Measurements from ENCODE around the gene TIAM1. TPM values are rescaled to one million over a fixed set of nuclear protein-coding genes. Genes with fewer than 3 reads are reported as not detected.

TIAM1 gene
- total RNA-seq, 1 donor from 2014 or later, result 94.2 TPM

GRCh38 chr21:31203431-31204054 is 140.5 kb downstream of the TIAM1 start:
- DNase-seq (ENCODE audit: low spot score), result no peak

DNA sequence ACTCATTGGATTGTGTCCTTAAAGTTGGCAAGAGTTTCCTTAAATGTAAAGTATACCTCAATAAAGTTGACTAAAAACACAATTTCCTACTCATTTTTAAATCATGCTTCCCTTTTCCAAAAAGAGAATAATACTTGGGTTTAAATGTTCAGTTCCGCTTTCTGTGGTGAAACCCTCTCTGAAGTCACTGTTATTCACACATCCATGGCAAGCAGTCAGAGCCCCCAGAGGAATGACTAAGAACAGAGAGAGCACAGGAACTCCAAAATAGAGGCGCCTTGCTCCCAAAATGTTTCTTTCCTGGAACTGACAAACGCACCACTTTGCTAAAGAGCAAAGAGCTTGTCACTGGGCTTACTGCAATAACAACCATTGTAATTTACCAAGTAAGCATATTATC is 142.5 kb downstream of the TIAM1 start:
- no peak for DNase-seq (ENCODE audit: low spot score)

GRCh38 chr21:31201144-31201543 is 142.9 kb downstream of the TIAM1 start:
- no peak for DNase-seq (ENCODE audit: low spot score)

DNA sequence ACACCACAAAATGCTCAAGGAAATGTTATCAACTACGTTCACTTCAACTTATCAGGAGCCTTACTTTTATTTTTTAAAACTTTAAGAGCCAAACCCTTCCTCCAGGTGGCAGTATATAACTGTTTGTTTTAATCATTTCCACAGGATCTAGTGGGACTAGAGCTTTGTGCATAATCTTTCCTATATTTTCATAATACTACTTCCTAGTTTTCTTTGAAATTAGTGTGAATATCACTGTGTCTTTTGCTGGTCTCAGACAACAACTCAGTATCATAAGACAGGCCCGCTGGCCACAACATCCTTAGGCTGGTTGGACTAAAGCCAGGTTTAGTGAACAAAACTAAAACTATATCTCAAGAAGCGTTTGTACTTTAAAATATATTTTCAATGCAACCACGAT is 145.5 kb downstream of the TIAM1 start:
- DNase-seq (ENCODE audit: low spot score), result no peak

- DNase-seq (ENCODE audit: low spot score), result no peak
Observed at GRCh38 chr21:31196724-31197123, 147.3 kb downstream of the TIAM1 start.

DNA sequence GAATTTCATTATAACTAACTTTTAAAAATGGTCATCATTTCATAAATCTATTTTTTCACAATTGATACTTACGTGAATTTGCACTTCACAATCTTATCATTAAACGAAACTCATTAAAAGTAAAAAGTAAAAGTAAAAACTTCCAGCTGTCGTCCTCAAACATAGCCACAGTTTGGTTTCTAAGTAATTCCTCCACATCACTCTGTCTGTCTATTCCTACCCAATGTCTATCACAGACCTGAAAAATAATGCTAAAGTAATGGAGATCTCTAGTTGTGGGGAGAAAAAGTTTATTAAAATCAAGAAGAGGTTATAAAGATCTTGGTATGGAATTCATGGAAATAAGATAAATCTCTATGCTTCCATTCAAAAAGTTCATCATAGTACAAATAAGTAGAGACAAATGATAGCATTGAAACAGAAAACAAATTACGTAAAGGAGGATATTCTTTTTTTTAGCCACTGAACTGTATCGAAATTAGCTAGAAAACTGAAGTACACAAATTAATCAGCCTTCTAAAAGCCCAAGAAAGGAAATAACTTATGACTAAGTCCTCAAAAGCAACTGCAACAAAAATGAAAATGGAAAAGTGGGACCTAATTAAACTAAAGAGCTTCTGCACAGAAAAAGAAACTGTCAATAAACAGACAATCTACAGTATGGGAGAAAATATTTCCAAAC is 148.6 kb downstream of the TIAM1 start:
- DNase-seq (ENCODE audit: low spot score), result no peak

GRCh38 chr21:31194510-31195293 is 149.4 kb downstream of the TIAM1 start:
- no peak for DNase-seq (ENCODE audit: low spot score)

DNA sequence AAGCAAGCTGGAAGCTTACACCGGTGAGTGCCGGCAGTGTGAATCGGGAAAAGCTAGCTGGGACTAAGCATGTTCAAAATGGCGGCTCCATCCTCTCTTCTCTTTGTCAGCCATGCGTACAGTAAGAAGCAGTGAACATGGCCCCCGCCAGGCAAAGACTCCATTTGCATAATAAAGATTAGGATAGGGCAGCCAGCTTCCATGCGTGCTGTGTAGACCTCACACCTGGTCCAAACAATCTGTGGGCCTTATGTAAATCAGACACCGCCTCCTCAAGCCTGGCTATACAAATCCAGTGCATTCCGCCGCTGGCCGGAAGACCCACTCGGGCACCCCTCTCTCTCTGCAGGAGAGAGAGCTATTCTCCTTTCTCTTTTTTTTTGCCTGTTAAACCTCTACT is 150.3 kb downstream of the TIAM1 start:
- no peak for DNase-seq (ENCODE audit: low spot score)

- no peak for DNase-seq (ENCODE audit: low spot score)
Observed at GRCh38 chr21:31191553-31191952, 152.5 kb downstream of the TIAM1 start.

GRCh38 chr21:31190516-31190915 is 153.5 kb downstream of the TIAM1 start:
- no peak for DNase-seq (ENCODE audit: low spot score)

DNA sequence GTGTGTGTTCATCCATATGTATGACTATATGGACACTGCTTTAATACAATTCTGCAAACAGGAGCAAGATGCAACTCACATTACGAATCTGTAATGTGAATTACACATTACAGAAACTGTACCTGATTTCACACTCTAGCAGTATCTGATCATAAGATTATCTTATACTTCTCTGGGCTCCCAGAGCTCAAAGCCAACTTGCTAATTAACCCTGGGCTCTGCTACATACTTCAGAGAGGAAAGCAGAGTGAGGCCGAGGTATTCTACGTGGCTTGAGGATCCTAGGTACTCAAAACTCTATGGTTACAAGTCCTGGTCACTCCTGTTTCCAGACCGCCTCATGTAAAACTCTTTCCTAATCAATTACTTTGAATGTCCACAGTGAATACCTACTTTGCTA is 156.6 kb downstream of the TIAM1 start:
- no peak for DNase-seq (ENCODE audit: low spot score)

GRCh38 chr21:31186916-31187315 is 157.1 kb downstream of the TIAM1 start:
- DNase-seq (ENCODE audit: low spot score), result no peak

DNA sequence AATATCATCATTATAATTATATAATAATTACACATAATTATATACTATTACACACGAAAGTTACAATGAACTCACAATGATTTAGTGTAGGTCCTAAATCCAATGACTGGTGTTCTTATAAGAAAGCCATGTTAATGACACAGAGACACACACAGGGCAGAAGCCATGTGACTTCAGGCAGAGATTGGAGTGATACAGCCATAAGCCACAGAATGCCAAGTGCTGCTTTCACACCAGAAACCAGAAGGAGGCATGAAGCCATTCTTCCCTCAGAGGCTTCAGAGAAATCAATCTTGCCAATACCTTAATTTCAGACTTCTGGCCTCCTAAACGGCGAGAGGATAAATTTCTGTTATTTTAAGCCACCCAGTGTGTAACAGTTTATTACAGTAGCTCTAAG is 158.4 kb downstream of the TIAM1 start:
- DNase-seq (ENCODE audit: low spot score), result no peak

DNA sequence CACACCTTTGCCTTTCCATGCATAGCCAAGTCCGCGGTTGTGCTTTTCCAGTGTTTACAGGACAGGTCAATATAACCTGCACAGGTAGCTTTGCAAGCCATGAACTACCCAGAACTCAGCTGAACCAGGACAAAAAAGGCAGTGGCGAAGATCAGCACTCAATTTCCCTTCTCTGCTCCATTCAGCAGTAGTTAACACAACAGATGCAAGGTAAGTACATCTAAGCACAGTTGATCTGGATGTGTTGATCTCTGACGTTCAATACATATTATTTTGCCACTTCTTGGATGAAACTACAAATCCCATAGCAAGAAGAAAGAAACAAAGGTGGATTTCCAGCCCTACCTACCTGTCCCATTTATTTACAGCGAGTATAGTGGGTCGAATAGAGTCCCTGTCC is 159.2 kb downstream of the TIAM1 start:
- DNase-seq (ENCODE audit: low spot score), result no peak

GRCh38 chr21:31184459-31184858 is 159.6 kb downstream of the TIAM1 start:
- no peak for DNase-seq (ENCODE audit: low spot score)

GRCh38 chr21:31182231-31183140 is 161.6 kb downstream of the TIAM1 start:
- no peak for DNase-seq (ENCODE audit: low spot score)

DNA sequence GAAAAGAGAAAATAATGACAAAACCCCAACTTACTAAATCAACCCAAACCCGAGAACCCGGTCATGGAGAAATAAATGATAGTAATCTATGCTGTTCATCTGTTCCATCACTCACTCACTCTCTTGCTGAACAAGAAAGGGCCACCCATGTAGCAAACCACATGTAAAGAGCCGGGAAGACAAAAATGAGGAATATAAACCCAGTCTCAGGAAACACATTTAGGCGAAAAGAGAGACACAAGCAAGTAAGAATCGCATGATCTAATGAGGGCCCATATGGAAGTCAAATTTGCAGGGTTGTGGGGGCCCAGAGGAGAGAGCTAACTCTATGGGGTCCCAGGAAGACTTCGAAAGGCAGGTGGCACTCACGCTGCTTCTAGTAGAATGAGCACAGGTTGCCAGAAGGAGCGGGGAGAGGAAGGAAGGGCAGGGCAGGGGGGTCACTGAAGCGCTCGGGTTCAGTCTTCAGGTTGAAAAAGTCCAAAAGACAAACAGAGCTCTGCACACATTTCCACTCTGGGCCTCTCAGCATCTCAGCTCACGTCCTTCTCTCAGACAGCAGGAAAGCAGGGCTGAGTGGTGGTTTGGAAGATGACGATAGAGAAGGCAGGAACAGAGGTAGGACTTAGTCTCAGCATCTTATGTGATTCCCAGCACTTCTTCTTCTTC is 162.8 kb downstream of the TIAM1 start:
- no peak for DNase-seq (ENCODE audit: low spot score)

GRCh38 chr21:31180256-31181081 is 163.6 kb downstream of the TIAM1 start:
- no peak for DNase-seq (ENCODE audit: low spot score)

GRCh38 chr21:31176725-31177124 is 167.3 kb downstream of the TIAM1 start:
- no peak for DNase-seq (ENCODE audit: low spot score)

GRCh38 chr21:31176080-31176551 is 167.9 kb downstream of the TIAM1 start:
- DNase-seq (ENCODE audit: low spot score), result no peak
